OCI-LY7 (cell line): ENCODE results near the gene NPIPA5.
"Not testable (repeated sequence)": the region's sequence is repeated elsewhere in the genome, so short reads cannot be mapped to it uniquely, and the experiment has no call there.

Experiments
- EZH2phosphoT487 ChIP-seq: fragments of 200-600 bp; sonication (generic); IDR thresholded peaks from 2 replicates; pipeline ENCODE4 v1.6.1; 2018; ENCODE audit warnings: low read depth, borderline replicate concordance, mild to moderate bottlenecking, mixed run types, antibody characterized with exemption, low read length, moderate library complexity, mixed read lengths
- TF ChIP-seq, protein P1 (sequence below): fragments of 200-600 bp; sonication (generic); conservative IDR thresholded peaks from 2 replicates; pipeline ENCODE4 v1.5.1; 2014; ENCODE audit warnings: mild to moderate bottlenecking, antibody characterized with exemption, low read length, moderate library complexity, mixed read lengths

DNA sequence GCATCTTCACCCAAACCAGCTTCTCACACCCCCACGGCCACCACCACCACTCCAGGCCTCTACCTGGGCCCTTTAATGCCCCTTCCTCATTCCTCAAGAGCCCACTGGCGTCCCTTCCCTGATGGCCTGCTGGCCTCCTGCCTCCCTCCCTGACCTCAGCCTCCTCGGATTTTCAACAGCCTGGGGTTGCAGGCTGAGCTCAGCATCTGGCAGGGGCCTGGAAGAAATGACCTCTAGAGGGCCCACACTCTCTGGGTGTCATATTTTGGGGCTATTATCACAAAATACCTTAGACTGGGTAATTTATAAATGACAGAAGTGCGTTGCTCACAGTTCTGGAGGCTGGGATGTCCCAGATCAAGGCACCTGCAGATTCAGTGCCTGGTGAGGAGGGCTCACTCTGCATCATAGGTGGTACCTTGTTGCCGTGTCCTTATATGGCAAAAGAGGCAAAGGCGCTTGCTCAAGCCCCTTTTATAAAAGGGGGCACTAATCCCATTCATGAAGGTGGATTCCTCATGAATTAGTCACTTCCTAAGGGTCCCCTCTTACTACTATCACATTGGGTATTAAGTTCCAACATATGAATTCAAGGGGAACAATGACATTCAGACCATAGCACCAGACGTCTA is 40.0 kb downstream of the NPIPA5 start:
- TF ChIP-seq, protein P1, sequence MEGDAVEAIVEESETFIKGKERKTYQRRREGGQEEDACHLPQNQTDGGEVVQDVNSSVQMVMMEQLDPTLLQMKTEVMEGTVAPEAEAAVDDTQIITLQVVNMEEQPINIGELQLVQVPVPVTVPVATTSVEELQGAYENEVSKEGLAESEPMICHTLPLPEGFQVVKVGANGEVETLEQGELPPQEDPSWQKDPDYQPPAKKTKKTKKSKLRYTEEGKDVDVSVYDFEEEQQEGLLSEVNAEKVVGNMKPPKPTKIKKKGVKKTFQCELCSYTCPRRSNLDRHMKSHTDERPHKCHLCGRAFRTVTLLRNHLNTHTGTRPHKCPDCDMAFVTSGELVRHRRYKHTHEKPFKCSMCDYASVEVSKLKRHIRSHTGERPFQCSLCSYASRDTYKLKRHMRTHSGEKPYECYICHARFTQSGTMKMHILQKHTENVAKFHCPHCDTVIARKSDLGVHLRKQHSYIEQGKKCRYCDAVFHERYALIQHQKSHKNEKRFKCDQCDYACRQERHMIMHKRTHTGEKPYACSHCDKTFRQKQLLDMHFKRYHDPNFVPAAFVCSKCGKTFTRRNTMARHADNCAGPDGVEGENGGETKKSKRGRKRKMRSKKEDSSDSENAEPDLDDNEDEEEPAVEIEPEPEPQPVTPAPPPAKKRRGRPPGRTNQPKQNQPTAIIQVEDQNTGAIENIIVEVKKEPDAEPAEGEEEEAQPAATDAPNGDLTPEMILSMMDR = not testable (repeated sequence)
- TF ChIP-seq EZH2phosphoT487 = not testable (repeated sequence)
